Measurements from ENCODE around the gene FOXO4. TPM values are rescaled to one million over a fixed set of nuclear protein-coding genes. Genes with fewer than 3 reads are reported as not detected.
"Not testable (repeated sequence)": the region's sequence is repeated elsewhere in the genome, so short reads cannot be mapped to it uniquely, and the experiment has no call there.

Gene FOXO4, protein sequence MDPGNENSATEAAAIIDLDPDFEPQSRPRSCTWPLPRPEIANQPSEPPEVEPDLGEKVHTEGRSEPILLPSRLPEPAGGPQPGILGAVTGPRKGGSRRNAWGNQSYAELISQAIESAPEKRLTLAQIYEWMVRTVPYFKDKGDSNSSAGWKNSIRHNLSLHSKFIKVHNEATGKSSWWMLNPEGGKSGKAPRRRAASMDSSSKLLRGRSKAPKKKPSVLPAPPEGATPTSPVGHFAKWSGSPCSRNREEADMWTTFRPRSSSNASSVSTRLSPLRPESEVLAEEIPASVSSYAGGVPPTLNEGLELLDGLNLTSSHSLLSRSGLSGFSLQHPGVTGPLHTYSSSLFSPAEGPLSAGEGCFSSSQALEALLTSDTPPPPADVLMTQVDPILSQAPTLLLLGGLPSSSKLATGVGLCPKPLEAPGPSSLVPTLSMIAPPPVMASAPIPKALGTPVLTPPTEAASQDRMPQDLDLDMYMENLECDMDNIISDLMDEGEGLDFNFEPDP
- 10 to 100 TPM; 55.1 to 80.7 (median 63.5) TPM for total RNA-seq
- polyA plus RNA-seq = 10 to 100 TPM; 14.6 to 56.5 (median 31.7) TPM
- long read RNA-seq, donor 1, partial matches to known transcripts = 0 of 7 reads
- long read RNA-seq, donor 1, other reads (novel, unspliced or antisense) = 5 of 7 reads
- long read RNA-seq, donor 2, partial matches to known transcripts = 0 of 5 reads
- long read RNA-seq, donor 2, other reads (novel, unspliced or antisense) = 4 of 5 reads

DNA sequence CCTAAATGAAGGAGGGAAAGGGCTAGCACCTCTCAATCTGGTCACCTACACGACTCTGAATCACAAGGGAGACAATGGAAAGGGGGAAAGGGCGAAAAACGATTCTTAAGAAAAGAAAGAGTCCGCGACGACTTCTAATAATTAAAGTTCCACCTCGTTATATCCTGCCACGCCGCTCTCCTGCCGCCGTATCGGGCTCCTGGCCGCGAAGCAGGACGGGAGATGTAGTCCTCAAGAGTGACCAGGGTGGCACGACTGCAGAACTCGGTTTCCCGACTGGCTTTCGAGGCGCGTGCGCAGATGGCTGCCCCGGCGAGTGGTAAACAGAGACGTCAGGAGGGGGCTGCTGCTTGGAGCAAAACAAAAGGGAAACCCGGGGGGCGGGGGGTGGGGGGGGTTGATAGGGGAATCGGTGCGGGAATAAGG is at the start of gene FOXO4:
FOXO4 (plus strand) TSS at position 297 of the 426 bp plus-strand sequence. CDS start 678 bp downstream, outside the sequence.
- ATAC-seq (peak; percentile 95 to 98 (median 97)), DNase-seq (peak; percentile 89 to 95)
- Histone ChIP-seq H3K4me1 (no peaks in the 10 kb centered on the region), H3K36me3 (ENCODE audit: insufficient read depth in 1 of 2, low read depth in 1 of 2) (no peaks in the 10 kb centered on the region), H3K4me3 (peak within 1 kb of the TSS; percentile 75), H3K27ac (peak within 1 kb of the TSS; percentile 72), H3K9me3 (no peaks in the 10 kb centered on the region), H3K27me3 (ENCODE audit: insufficient read depth in 3 of 3, low read length in 2 of 3) (peaks cover 0 to 11% (median 0%) of the 10 kb centered on the region in 3 donors)
- TF ChIP-seq, protein P1, sequence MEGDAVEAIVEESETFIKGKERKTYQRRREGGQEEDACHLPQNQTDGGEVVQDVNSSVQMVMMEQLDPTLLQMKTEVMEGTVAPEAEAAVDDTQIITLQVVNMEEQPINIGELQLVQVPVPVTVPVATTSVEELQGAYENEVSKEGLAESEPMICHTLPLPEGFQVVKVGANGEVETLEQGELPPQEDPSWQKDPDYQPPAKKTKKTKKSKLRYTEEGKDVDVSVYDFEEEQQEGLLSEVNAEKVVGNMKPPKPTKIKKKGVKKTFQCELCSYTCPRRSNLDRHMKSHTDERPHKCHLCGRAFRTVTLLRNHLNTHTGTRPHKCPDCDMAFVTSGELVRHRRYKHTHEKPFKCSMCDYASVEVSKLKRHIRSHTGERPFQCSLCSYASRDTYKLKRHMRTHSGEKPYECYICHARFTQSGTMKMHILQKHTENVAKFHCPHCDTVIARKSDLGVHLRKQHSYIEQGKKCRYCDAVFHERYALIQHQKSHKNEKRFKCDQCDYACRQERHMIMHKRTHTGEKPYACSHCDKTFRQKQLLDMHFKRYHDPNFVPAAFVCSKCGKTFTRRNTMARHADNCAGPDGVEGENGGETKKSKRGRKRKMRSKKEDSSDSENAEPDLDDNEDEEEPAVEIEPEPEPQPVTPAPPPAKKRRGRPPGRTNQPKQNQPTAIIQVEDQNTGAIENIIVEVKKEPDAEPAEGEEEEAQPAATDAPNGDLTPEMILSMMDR (IDR thresholded peaks at IDR 0.05) = no peak
- intact Hi-C loops (cut with DNase I) = no loop called here
- WGBS, 3 donors = 0 to 9% (median 1%) methylated on average over 19 to 29 of the region's 29 CpGs

DNA sequence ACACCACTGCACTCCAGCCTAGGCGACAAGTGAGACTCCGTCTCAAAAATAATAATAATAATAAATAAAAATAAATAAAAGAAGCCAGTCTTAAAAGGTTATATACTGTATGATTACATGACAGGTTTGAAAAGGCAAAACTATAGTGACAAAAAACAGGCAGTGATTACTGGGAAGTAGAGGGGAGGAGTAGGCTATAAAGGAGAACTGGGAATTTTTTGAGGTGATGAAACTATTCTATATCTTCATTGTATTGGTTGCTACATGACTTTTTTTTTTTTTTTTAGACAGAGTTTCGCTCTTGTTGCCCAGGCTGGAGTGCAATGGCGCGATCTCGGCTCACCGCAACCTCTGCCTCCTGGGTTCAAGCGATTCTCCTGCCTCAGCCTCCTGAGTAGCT is 47.8 kb upstream of the FOXO4 start:
- ATAC-seq; H3K27ac ChIP-seq; H3K4me1 ChIP-seq; H3K36me3 ChIP-seq (ENCODE audit: insufficient read depth in 1 of 2, low read depth in 1 of 2); H3K27me3 ChIP-seq (ENCODE audit: insufficient read depth in 3 of 3, low read length in 2 of 3); DNase-seq; H3K9me3 ChIP-seq; H3K4me3 ChIP-seq; intact Hi-C loops (cut with DNase I): not testable (repeated sequence)
- WGBS, 3 donors = 80 to 100% (median 91%) methylated on average over 3 to 5 of the region's 8 CpGs

DNA sequence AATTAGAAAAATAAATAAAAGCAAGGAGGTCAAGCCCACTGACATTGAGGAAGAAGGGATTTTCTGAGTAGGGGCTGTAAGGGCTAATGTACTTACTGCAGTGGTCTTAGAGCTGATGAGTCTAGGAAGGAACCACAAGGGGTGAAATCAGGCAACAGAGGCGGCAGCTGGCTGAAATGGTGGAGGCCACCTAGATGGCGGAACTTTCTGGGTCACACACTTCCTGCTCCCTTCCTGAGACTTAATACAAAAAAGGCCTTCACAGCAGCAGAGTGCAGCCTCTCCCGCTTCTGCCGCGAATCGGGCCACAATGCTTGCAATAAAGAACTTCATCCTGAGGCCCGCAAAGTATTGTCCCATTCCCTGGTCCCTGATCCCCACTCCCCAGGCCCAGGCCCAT is 42.9 kb upstream of the FOXO4 start:
- Histone ChIP-seq H3K36me3 (ENCODE audit: insufficient read depth in 1 of 2, low read depth in 1 of 2) (no peaks in the 10 kb centered on the region), H3K4me1 (no peaks in the 10 kb centered on the region), H3K9me3 (no peaks in the 10 kb centered on the region), H3K27me3 (ENCODE audit: insufficient read depth in 3 of 3, low read length in 2 of 3) (no peaks in the 10 kb centered on the region), H3K4me3 (no peak overlapping the region), H3K27ac (no peak overlapping the region)
- ATAC-seq = no peak
- intact Hi-C loops (cut with DNase I) = no loop called here
- TF ChIP-seq, protein P1 (IDR thresholded peaks at IDR 0.05) = no peak
- 42 to 69% (median 61%) methylated on average over 7 of the region's 7 CpGs for WGBS, 3 donors
- DNase-seq = no peak

DNA sequence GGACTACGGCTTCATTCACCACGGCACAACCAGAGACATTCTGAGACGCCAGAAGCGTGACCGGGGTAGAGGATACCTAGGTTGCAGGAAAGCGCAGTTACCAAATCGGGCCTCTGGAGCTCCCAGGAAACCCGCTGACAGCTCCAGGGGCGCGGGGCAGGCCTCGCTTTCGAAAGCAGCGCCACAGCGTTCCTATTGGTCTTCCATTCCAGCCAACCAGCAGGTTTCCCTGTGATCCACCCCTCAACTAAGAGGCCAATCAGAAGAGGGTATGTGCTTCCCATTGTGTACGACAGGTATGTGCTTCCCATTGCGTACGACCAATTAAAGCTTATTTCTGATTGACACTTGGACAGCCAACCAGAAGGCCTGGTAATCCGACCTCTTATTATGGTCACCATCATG is 42.4 kb upstream of the FOXO4 start:
- no peaks in the 10 kb centered on the region for H3K4me1 ChIP-seq
- H3K27me3 ChIP-seq (ENCODE audit: insufficient read depth in 3 of 3, low read length in 2 of 3) = no peaks in the 10 kb centered on the region
- H3K9me3 ChIP-seq = no peaks in the 10 kb centered on the region
- intact Hi-C loops (cut with DNase I) = no loop called here
- H3K4me3 ChIP-seq = no peak overlapping the region
- 43 to 65% (median 61%) methylated on average over 18 of the region's 18 CpGs for WGBS, 3 donors
- no peaks in the 10 kb centered on the region for H3K36me3 ChIP-seq (ENCODE audit: insufficient read depth in 1 of 2, low read depth in 1 of 2)
- ATAC-seq (no peak), DNase-seq (no peak)
- TF ChIP-seq, protein P1 (IDR thresholded peaks at IDR 0.05) = no peak
- H3K27ac ChIP-seq = no peak overlapping the region

DNA sequence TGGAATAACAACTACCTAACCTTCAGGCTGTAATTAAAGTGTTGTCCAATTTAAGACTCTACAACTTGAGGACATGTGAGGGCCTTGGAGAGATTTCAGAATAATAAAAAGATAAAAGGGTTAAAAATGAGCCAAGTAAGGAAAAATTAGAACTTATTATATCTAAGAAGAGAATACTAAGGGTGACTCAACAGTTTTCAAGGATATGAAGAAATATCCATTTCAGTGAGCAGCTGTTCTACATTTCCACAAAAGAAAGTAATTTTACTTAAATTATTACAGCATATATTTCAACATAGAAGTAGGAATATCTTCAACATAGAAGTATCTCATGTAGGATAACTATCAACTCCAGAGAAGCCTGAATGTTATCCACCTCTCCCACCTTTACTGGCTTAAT is 38.8 kb upstream of the FOXO4 start:
- ATAC-seq = no peak

More for the DNA sequence above, 38.8 kb upstream of the FOXO4 start:
- no peak for DNase-seq
- no peak overlapping the region for H3K27ac ChIP-seq
- TF ChIP-seq, protein P1 (IDR thresholded peaks at IDR 0.05) = no peak
- intact Hi-C loops (cut with DNase I) = no loop called here
- H3K36me3 ChIP-seq (ENCODE audit: insufficient read depth in 1 of 2, low read depth in 1 of 2) = peaks cover 0 to 33% of the 10 kb centered on the region in 2 donors
- no peaks in the 10 kb centered on the region for H3K9me3 ChIP-seq
- H3K4me3 ChIP-seq = no peak overlapping the region
- no peaks in the 10 kb centered on the region for H3K27me3 ChIP-seq (ENCODE audit: insufficient read depth in 3 of 3, low read length in 2 of 3)
- H3K4me1 ChIP-seq = no peaks in the 10 kb centered on the region
